T-helper 17 cell (primary cell): Measurements from ENCODE around the gene INSR. TPM values are rescaled to one million over a fixed set of nuclear protein-coding genes. Genes with fewer than 3 reads are reported as not detected.

Experiments used
- ATAC-seq: fragments of 150-1000 bp; cut with Tn5 transposase; 2 replicates; pipeline ENCODE4 v1.10.0; 2021; ENCODE audit warnings: mild to moderate bottlenecking, moderate library complexity
- DNase-seq, 3 donors: peaks; one replicate each; pipeline versions ENCODE4 v3.0.0 to v3.0.0-alpha.2; 2020 to 2021
- H3K9me3 ChIP-seq: one replicate; pipeline ENCODE4 v1.7.0; 2013; ENCODE audit warnings: low read length, mild to moderate bottlenecking; ENCODE audit not compliant: control insufficient read depth, poor library complexity, severe bottlenecking
- H3K27ac Mint-ChIP-seq: one replicate; pipeline ENCODE4 v1.8.0; 2022; ENCODE audit warnings: mild to moderate bottlenecking, moderate library complexity, mixed read lengths
- H3K27me3 Mint-ChIP-seq: one replicate; pipeline ENCODE4 v1.8.0; 2022; ENCODE audit warnings: mixed read lengths
- H3K36me3 Mint-ChIP-seq: one replicate; pipeline ENCODE4 v1.8.0; 2022; ENCODE audit warnings: low read depth, mixed read lengths
- H3K4me1 Mint-ChIP-seq: one replicate; pipeline ENCODE4 v1.8.0; 2022; ENCODE audit warnings: mild to moderate bottlenecking, mixed read lengths
- H3K4me3 Mint-ChIP-seq: one replicate; pipeline ENCODE4 v1.8.0; 2022; ENCODE audit warnings: mild to moderate bottlenecking, moderate library complexity, mixed read lengths
- total RNA-seq, 4 donors: library from RNA in 2 of 4; stranded (reverse) in 2 of 4; gene quantifications; one replicate each; pipeline ENCODE4 v1.2.3 and lab custom pipeline; 2022 to 2026

The INSR gene
- total RNA-seq, 2 donors from 2014 or later, result 0.76 to 3.5 TPM

DNA sequence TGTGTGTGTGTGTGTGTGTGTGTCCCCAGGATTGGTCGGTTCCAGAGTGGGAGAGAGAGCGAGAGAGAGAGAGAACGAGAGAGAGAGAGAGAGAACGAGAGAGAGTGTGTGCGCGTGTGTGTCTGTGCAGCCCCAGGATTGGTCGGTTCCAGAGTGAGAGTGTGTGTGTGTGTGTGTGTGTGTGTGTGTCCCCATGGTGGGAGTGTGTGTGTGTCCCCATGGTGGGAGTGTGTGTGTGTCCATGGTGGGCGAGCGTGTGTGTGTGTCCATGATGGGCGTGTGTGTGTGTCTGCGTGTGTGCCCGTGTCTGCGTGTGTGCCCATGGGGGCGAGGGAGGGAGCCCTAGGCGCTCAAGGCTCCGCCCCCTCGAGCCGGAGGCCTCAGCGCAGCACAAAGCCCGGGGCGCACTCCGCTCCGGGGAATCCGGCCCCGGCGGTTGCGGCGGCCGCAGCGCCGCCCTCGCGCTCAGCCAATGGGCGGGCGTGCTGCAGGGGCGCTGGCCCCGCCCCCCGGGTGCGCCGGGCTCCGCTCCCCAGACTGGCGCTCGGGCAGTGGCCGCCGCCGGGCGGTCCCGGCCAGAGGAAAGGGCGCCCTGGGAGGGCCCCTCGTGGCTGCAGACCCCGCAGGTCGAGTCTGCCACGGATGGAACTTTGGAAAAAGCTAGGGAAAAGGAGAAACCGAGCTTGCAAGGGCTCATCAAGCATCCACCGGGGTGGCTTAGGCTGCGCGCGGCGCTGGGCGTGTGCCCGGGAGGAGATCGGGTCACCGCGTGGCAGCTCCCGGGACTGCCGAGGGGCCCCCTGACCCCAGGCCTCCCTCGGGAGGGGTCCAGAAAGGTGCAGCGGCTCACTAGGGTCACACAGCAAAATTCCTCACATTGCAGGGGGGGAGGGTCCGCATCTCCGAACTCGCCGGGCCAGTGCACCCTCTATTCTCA, 96.2 kb downstream of the INSR start:
- DNase-seq (peak; percentile 84 to 90 (median 86)), ATAC-seq (peak; percentile 93)
- H3K9me3 ChIP-seq, result no peaks in the 10 kb centered on the region
- peaks cover 12% of the 10 kb centered on the region for H3K4me1 Mint-ChIP-seq
- H3K27ac Mint-ChIP-seq, result peak overlapping the region; percentile 96
- peak overlapping the region; percentile 86 for H3K4me3 Mint-ChIP-seq
- H3K36me3 Mint-ChIP-seq, result peaks cover 2% of the 10 kb centered on the region
- H3K27me3 Mint-ChIP-seq, result peaks cover 11% of the 10 kb centered on the region

- DNase-seq (peak; percentile 53 to 65 (median 63)), ATAC-seq (peak; percentile 68)
- Mint-ChIP-seq H3K36me3 (peaks cover 2% of the 10 kb centered on the region), H3K4me3 (peak overlapping the region; percentile 86), H3K27me3 (peaks cover 10% of the 10 kb centered on the region), H3K4me1 (peaks cover 19% of the 10 kb centered on the region), H3K27ac (peak overlapping the region; percentile 96)
- H3K9me3 ChIP-seq, result no peaks in the 10 kb centered on the region
These were observed 97.0 kb downstream of the INSR start for GRCh38 chr19:7197119-7197759.

- Mint-ChIP-seq H3K4me1 (peaks cover 23% of the 10 kb centered on the region), H3K27me3 (peaks cover 6% of the 10 kb centered on the region), H3K27ac (peak overlapping the region; percentile 96), H3K4me3 (peak overlapping the region; percentile 86), H3K36me3 (peaks cover 2% of the 10 kb centered on the region)
- no peaks in the 10 kb centered on the region for H3K9me3 ChIP-seq
- ATAC-seq (no peak), DNase-seq (no peak)
These were observed 97.5 kb downstream of the INSR start for GRCh38 chr19:7196763-7197118.

DNA sequence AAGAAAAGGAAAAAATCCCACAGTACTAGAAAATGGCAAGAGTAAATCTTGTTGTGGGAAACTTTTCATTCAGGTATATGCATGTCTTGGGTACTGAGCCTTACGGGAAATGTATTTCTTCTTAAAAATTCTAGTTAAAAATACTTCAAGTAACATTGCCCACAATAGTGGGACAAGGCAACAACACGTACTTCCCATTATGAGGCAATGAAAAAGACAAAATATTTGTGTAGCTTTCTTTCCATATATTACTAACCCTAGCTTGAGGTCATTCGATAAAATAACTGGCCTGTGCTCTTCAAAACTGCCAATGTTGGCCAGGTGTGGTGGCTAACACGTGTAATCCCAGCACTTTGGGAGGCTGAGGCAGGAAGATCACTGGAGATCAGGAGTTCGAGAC, 99.2 kb downstream of the INSR start:
- ATAC-seq, result no peak
- no peaks in the 10 kb centered on the region for H3K9me3 ChIP-seq
- Mint-ChIP-seq H3K27me3 (peaks cover 4% of the 10 kb centered on the region), H3K36me3 (peaks cover 2% of the 10 kb centered on the region), H3K4me1 (peaks cover 28% of the 10 kb centered on the region), H3K4me3 (no peak overlapping the region), H3K27ac (no peak overlapping the region)
- no peak for DNase-seq

GRCh38 chr19:7194566-7194965, 99.6 kb downstream of the INSR start:
- H3K27me3 Mint-ChIP-seq, result no peaks in the 10 kb centered on the region
- no peaks in the 10 kb centered on the region for H3K9me3 ChIP-seq
- H3K4me1 Mint-ChIP-seq, result peaks cover 28% of the 10 kb centered on the region
- no peaks in the 10 kb centered on the region for H3K36me3 Mint-ChIP-seq
- H3K27ac Mint-ChIP-seq, result no peak overlapping the region
- DNase-seq (no peak), ATAC-seq (no peak)
- H3K4me3 Mint-ChIP-seq, result no peak overlapping the region

- H3K27ac Mint-ChIP-seq, result peak overlapping the region; percentile 80
- peaks cover 19% of the 10 kb centered on the region for H3K4me1 Mint-ChIP-seq
- peak overlapping the region; percentile 83 for H3K4me3 Mint-ChIP-seq
- H3K27me3 Mint-ChIP-seq, result no peaks in the 10 kb centered on the region
- H3K36me3 Mint-ChIP-seq, result no peaks in the 10 kb centered on the region
- ATAC-seq (peak; percentile 80), DNase-seq (peak in 2 of 3 donors; percentile 10 to 12)
- no peaks in the 10 kb centered on the region for H3K9me3 ChIP-seq
These were observed 102.1 kb downstream of the INSR start for GRCh38 chr19:7191946-7192691.

- no peak for ATAC-seq
- Mint-ChIP-seq H3K4me3 (no peak overlapping the region), H3K27me3 (no peaks in the 10 kb centered on the region), H3K36me3 (no peaks in the 10 kb centered on the region), H3K27ac (no peak overlapping the region), H3K4me1 (peaks cover 27% of the 10 kb centered on the region)
- no peak for DNase-seq
- no peaks in the 10 kb centered on the region for H3K9me3 ChIP-seq
These were observed 105.2 kb downstream of the INSR start for GRCh38 chr19:7188698-7189629.

GRCh38 chr19:7187605-7188339, 106.4 kb downstream of the INSR start:
- no peaks in the 10 kb centered on the region for H3K9me3 ChIP-seq
- DNase-seq (no peak), ATAC-seq (no peak)
- Mint-ChIP-seq H3K4me3 (no peak overlapping the region), H3K4me1 (peaks cover 29% of the 10 kb centered on the region), H3K27me3 (no peaks in the 10 kb centered on the region), H3K36me3 (no peaks in the 10 kb centered on the region), H3K27ac (no peak overlapping the region)

GRCh38 chr19:7182489-7182888, 111.7 kb downstream of the INSR start:
- H3K9me3 ChIP-seq, result no peaks in the 10 kb centered on the region
- DNase-seq, result no peak
- no peak overlapping the region for H3K4me3 Mint-ChIP-seq
- no peaks in the 10 kb centered on the region for H3K27me3 Mint-ChIP-seq
- H3K27ac Mint-ChIP-seq, result peak overlapping the region; percentile 29
- no peaks in the 10 kb centered on the region for H3K36me3 Mint-ChIP-seq
- ATAC-seq, result no peak
- peaks cover 24% of the 10 kb centered on the region for H3K4me1 Mint-ChIP-seq

- no peaks in the 10 kb centered on the region for H3K9me3 ChIP-seq
- no peak overlapping the region for H3K4me3 Mint-ChIP-seq
- H3K27me3 Mint-ChIP-seq, result no peaks in the 10 kb centered on the region
- H3K4me1 Mint-ChIP-seq, result peaks cover 13% of the 10 kb centered on the region
- DNase-seq (no peak), ATAC-seq (no peak)
- H3K36me3 Mint-ChIP-seq, result no peaks in the 10 kb centered on the region
- no peak overlapping the region for H3K27ac Mint-ChIP-seq
These were observed 114.3 kb downstream of the INSR start for GRCh38 chr19:7179917-7180306.

DNA sequence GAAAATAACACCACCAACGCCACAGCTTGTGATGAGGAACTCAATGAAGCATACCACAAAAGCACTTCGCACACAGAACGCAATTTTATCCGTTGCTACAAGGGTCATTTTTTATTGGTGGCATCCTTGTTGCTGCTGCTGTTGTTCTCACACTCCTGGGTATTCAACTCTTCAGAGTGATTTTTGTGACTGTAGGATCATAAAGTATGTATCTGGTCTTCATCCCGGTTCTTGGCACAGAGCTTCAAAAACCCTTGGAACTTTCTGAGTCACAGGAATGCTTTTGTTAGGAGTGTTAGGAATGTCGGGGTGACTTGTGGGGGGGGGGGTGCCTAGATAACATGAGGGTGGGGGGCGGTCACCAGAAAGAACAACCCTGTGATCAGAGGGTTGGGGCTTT, 116.3 kb downstream of the INSR start:
- Mint-ChIP-seq H3K4me3 (no peak overlapping the region), H3K4me1 (peaks cover 11% of the 10 kb centered on the region), H3K27ac (no peak overlapping the region), H3K36me3 (no peaks in the 10 kb centered on the region), H3K27me3 (no peaks in the 10 kb centered on the region)
- DNase-seq (no peak), ATAC-seq (no peak)
- no peaks in the 10 kb centered on the region for H3K9me3 ChIP-seq

DNA sequence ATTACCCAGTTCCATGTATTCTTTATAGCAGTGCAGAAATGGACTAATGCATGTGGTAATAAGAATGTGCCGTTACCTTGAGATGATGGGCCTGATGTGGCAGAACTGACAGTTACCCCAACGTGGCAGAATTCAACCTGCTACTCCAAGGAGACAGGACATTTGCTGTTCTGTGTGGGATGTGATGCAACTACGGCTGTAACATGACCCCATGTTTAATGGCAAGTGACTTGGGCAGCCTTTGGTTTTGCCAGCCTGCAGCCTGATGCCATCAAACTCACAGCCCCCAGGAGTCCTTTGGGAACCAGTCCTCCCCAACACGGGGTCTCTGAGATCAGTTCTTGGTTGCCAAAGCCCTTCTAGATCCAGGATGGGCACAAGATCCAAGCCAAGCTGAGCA, 117.4 kb downstream of the INSR start:
- Mint-ChIP-seq H3K4me1 (peaks cover 10% of the 10 kb centered on the region), H3K27ac (no peak overlapping the region), H3K36me3 (no peaks in the 10 kb centered on the region), H3K27me3 (no peaks in the 10 kb centered on the region), H3K4me3 (no peak overlapping the region)
- ATAC-seq (no peak), DNase-seq (no peak)
- no peaks in the 10 kb centered on the region for H3K9me3 ChIP-seq
